Measurements from ENCODE around the gene ZRANB1.

DNA sequence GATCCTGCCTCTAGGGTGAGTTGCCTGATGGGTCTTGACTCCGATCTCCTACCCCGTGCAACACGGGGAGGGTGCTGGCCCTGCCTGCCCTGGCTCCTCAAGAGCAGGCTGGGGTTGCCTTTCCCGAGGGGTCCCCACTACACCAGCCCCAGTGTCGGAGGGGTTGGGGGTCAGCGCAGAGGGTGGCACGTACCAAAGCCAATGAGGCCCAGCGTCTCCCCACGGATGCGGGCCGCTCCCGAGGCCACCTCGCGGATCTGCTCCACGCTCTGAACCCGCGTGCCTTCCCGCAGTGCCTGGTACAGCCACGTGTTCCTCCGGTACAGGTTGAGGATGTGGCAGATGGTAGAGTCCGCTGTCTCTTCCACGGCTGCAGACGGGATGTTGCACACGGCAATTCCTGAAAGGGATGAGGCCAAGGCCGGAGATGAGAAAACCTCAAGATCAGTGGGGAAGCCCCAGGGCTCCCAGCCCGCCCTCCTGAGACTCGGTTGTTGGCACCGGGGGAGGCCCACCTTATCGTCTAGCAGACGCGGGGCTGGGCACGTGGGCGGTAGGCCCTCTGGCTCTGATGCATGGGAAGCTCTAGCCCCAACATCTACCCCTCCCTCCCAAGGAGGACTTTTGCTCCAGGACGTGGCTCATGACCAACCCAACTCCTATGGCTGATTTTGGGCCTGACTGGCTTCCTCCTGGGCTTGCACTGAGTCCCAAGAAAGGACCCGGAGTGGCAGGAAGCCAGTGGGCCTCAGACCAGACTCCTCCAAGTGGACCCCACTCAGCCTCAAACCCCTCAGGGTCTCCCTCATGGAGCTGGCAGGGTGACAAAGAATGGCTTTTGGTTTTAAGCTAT, 56.1 kb downstream of the ZRANB1 start:
- TF ChIP-seq, protein P1, sequence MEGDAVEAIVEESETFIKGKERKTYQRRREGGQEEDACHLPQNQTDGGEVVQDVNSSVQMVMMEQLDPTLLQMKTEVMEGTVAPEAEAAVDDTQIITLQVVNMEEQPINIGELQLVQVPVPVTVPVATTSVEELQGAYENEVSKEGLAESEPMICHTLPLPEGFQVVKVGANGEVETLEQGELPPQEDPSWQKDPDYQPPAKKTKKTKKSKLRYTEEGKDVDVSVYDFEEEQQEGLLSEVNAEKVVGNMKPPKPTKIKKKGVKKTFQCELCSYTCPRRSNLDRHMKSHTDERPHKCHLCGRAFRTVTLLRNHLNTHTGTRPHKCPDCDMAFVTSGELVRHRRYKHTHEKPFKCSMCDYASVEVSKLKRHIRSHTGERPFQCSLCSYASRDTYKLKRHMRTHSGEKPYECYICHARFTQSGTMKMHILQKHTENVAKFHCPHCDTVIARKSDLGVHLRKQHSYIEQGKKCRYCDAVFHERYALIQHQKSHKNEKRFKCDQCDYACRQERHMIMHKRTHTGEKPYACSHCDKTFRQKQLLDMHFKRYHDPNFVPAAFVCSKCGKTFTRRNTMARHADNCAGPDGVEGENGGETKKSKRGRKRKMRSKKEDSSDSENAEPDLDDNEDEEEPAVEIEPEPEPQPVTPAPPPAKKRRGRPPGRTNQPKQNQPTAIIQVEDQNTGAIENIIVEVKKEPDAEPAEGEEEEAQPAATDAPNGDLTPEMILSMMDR (IDR thresholded peaks at IDR 0.05): no peak
- no peak for TF ChIP-seq POLR2A (IDR thresholded peaks at IDR 0.05)

Data from uterus (tissue), 2 donors.